B cell (primary cell): Measurements from ENCODE around the gene SLC10A2. TPM values are rescaled to one million over a fixed set of nuclear protein-coding genes. Genes with fewer than 3 reads are reported as not detected.

Source experiments
- ATAC-seq: fragments of 200-7000 bp; cut with Tn5 transposase; one replicate; pipeline ENCODE4 v1.10.0; 2021; ENCODE audit warnings: low read depth, mild to moderate bottlenecking, moderate number of reproducible peaks, moderate library complexity
- CTCF ChIA-PET: fragments of 350-600 bp; sonication (Branson Sonifier 250); formaldehyde crosslinking; loops from one replicate; lab custom pipeline; 2021; ENCODE audit warnings: antibody characterized with exemption, inconsistent platforms; lab: Charles Lee
- POLR2A ChIA-PET: fragments of 350-600 bp; sonication (Branson Sonifier 250); formaldehyde crosslinking; loops from one replicate; lab custom pipeline; 2021; ENCODE audit warnings: antibody characterized with exemption; lab: Charles Lee
- DNase-seq: peaks from one replicate; pipeline ENCODE4 v3.0.0; 2013
- H2AFZ ChIP-seq: 2 replicates; pipeline ENCODE4 v1.6.1; 2012; ENCODE audit warnings: mild to moderate bottlenecking, low read depth, low read length; ENCODE audit not compliant: insufficient read depth, poor library complexity, severe bottlenecking
- H3K27ac ChIP-seq, 2 donors: 1 replicate in 1 of 2; 2 replicates in 1 of 2; pipeline ENCODE4 v1.5.1; 2012 to 2013; ENCODE audit warnings: low read length in 2 of 2, mild to moderate bottlenecking in 2 of 2, moderate library complexity in 1 of 2
- H3K27me3 ChIP-seq, 4 experiments: fragments of 200-600 bp in 1 of 4; sonication (generic) in 1 of 4; replicated peaks in 1 of 4; 1 replicate in 2 of 4; 2 replicates in 2 of 4; pipeline versions ENCODE4 v1.6.1 to v1.7.0; 2013 to 2016; ENCODE audit warnings: low read length in 3 of 4, mild to moderate bottlenecking in 2 of 4, mixed read lengths in 1 of 4, moderate library complexity in 1 of 4; ENCODE audit not compliant: insufficient read depth in 4 of 4, control insufficient read depth in 3 of 4; ENCODE audit errors: control extremely low read depth in 1 of 4
- H3K36me3 ChIP-seq, 2 experiments: replicated peaks in 1 of 2; 1 replicate in 1 of 2; 2 replicates in 1 of 2; pipeline versions ENCODE4 v1.6.1 to v1.7.1; 2013; ENCODE audit warnings: low read length in 1 of 2; ENCODE audit not compliant: insufficient read depth in 2 of 2, control insufficient read depth in 1 of 2; ENCODE audit errors: control extremely low read depth in 1 of 2, extremely low read depth in 1 of 2
- H3K4me1 ChIP-seq, 2 donors: fragments of 200-600 bp in 1 of 2; sonication (generic) in 1 of 2; 1 replicate in 1 of 2; 2 replicates in 1 of 2; pipeline versions ENCODE4 v1.5.1 to v1.6.1; 2013 to 2017; ENCODE audit warnings: low read length in 2 of 2; ENCODE audit not compliant: control insufficient read depth in 2 of 2, insufficient read depth in 2 of 2
- H3K4me2 ChIP-seq: replicated peaks from 2 replicates; pipeline ENCODE3; 2012; ENCODE audit warnings: mild to moderate bottlenecking, low read depth, low read length; ENCODE audit not compliant: poor library complexity, severe bottlenecking
- H3K4me3 ChIP-seq, 5 experiments: fragments of 200-600 bp in 1 of 5; sonication (generic) in 1 of 5; 1 replicate in 3 of 5; 2 replicates in 2 of 5; pipeline versions ENCODE4 v1.5.1 to v1.7.0; 2011 to 2016; ENCODE audit warnings: low read length in 4 of 5, mild to moderate bottlenecking in 4 of 5, low read depth in 2 of 5, control low read depth in 1 of 5, moderate library complexity in 1 of 5; ENCODE audit not compliant: insufficient read depth in 1 of 5; ENCODE audit errors: control extremely low read depth in 1 of 5, extremely low read depth in 1 of 5
- H3K79me2 ChIP-seq: fragments of 200-600 bp; sonication (generic); one replicate; pipeline ENCODE4 v1.6.0; 2016; ENCODE audit warnings: low read length; ENCODE audit not compliant: control insufficient read depth, insufficient read depth
- H3K9ac ChIP-seq: fragments of 200-600 bp; sonication (generic); 2 replicates; pipeline ENCODE4 v1.6.1; 2017; ENCODE audit warnings: mild to moderate bottlenecking, low read length, moderate library complexity
- H3K9me3 ChIP-seq, 3 donors: one replicate each; pipeline versions ENCODE4 v1.6.1 to v1.7.1; 2013; ENCODE audit warnings: low read length in 2 of 3; ENCODE audit not compliant: control insufficient read depth in 2 of 3, insufficient read depth in 1 of 3; ENCODE audit errors: control extremely low read depth in 1 of 3
- H4K20me1 ChIP-seq: 2 replicates; pipeline ENCODE4 v1.6.0; 2012; ENCODE audit warnings: mild to moderate bottlenecking, low read length; ENCODE audit not compliant: insufficient read depth, control insufficient read depth, poor library complexity, severe bottlenecking
- H3K27ac Mint-ChIP-seq: one replicate; pipeline ENCODE4 v1.8.0; 2021; ENCODE audit warnings: mixed read lengths
- H3K27me3 Mint-ChIP-seq: one replicate; pipeline ENCODE4 v1.8.0; 2021; ENCODE audit warnings: mixed read lengths
- H3K4me1 Mint-ChIP-seq: one replicate; pipeline ENCODE4 v1.8.0; 2021; ENCODE audit warnings: mixed read lengths
- H3K4me3 Mint-ChIP-seq: one replicate; pipeline ENCODE4 v1.8.0; 2021; ENCODE audit warnings: mixed read lengths
- H3K9me3 Mint-ChIP-seq: one replicate; pipeline ENCODE4 v1.8.0; 2022; ENCODE audit warnings: mixed read lengths; ENCODE audit not compliant: insufficient read depth
- CTCF ChIP-seq: fragments of 200-600 bp; IDR thresholded peaks from one replicate; pipeline ENCODE4 v1.8.0; 2022; ENCODE audit warnings: antibody characterized with exemption, mild to moderate bottlenecking
- EZH2 ChIP-seq: IDR thresholded peaks from 2 replicates; pipeline ENCODE4 v1.6.1; 2012; ENCODE audit warnings: borderline replicate concordance, low read depth, mild to moderate bottlenecking, moderate library complexity, low read length; ENCODE audit not compliant: insufficient read depth, poor library complexity, severe bottlenecking
- WGBS: methylation state at CpG from one replicate; pipeline ENCODE4 v1.1.5; 2013; ENCODE audit warnings: missing lambda C conversion rate; ENCODE audit not compliant: insufficient coverage; 5-methylcytosine and 5-hydroxymethylcytosine counted together
- intact Hi-C: fragments of 100-400 bp; cut with micrococcal nuclease; formaldehyde crosslinking; loops from one replicate; pipeline ENCODE4 v1.10.0; 2022
- polyA plus RNA-seq: library from polyadenylated mRNA; depleted of rRNA; stranded (reverse); fragments of >200 nt; gene quantifications from 2 replicates; pipeline ENCODE4 v1.2.3, GENCODE V29; 2012
- total RNA-seq, 2 donors: library from RNA; stranded (reverse); fragments of 120-200 nt in 1 of 2; gene quantifications; 1 replicate in 1 of 2; 2 replicates in 1 of 2; pipeline versions ENCODE4 v1.2.3 to v1.2.4, GENCODE V29; 2013 to 2022

SLC10A2 gene
- total and polyA plus RNA-seq, 2 donors (not counting 1 experiment from before 2014, with no cell fraction given) = not detected

- no peak overlapping the region for H3K4me3 ChIP-seq
- H3K4me1 ChIP-seq = no peaks in the 10 kb centered on the region
- Mint-ChIP-seq H3K9me3 (no peaks in the 10 kb centered on the region), H3K4me1 (peaks cover 2% of the 10 kb centered on the region), H3K4me3 (no peak overlapping the region), H3K27me3 (no peaks in the 10 kb centered on the region), H3K27ac (no peak overlapping the region)
- H4K20me1 ChIP-seq = no peaks in the 10 kb centered on the region
- no peaks in the 10 kb centered on the region for H3K36me3 ChIP-seq
- ATAC-seq (no peak), DNase-seq (no peak)
- ChIA-PET POLR2A (no interaction called here), CTCF (no interaction called here)
- H3K9me3 ChIP-seq = no peaks in the 10 kb centered on the region
- no peaks in the 10 kb centered on the region for H3K79me2 ChIP-seq
- no peak overlapping the region for H3K27ac ChIP-seq
- H3K9ac ChIP-seq = no peak overlapping the region
- no peak overlapping the region for H2AFZ ChIP-seq
- 95% methylated on average over 3 of the region's 5 CpGs for WGBS
- intact Hi-C loops = no loop called here
- TF ChIP-seq EZH2 = no peak
- no peak for TF ChIP-seq CTCF
- H3K4me2 ChIP-seq = no peak overlapping the region
- H3K27me3 ChIP-seq = no peaks in the 10 kb centered on the region
Measured at GRCh38 chr13:103099722-103100293, 33.6 kb upstream of the SLC10A2 start.

GRCh38 chr13:103098535-103098934, 32.3 kb upstream of the SLC10A2 start:
- H3K9me3 Mint-ChIP-seq = peaks cover 3% of the 10 kb centered on the region
- TF ChIP-seq CTCF (no peak), EZH2 (no peak)
- peaks cover 2% of the 10 kb centered on the region for H3K4me1 Mint-ChIP-seq
- DNase-seq (no peak), ATAC-seq (no peak)
- H3K36me3 ChIP-seq = no peaks in the 10 kb centered on the region
- H3K4me3 Mint-ChIP-seq = no peak overlapping the region
- H3K27ac Mint-ChIP-seq = no peak overlapping the region
- CTCF ChIA-PET = no interaction called here
- H2AFZ ChIP-seq = no peak overlapping the region
- POLR2A ChIA-PET = no interaction called here
- no peaks in the 10 kb centered on the region for H4K20me1 ChIP-seq
- WGBS = no CpG with 5 or more reads among the region's 3 CpGs
- no peak overlapping the region for H3K27ac ChIP-seq
- H3K9me3 ChIP-seq = peaks cover 0 to 5% (median 0%) of the 10 kb centered on the region in 3 donors
- H3K4me2 ChIP-seq = no peak overlapping the region
- no peaks in the 10 kb centered on the region for H3K27me3 ChIP-seq
- H3K4me3 ChIP-seq = no peak overlapping the region
- intact Hi-C loops = no loop called here
- H3K27me3 Mint-ChIP-seq = no peaks in the 10 kb centered on the region
- no peaks in the 10 kb centered on the region for H3K79me2 ChIP-seq
- no peak overlapping the region for H3K9ac ChIP-seq
- H3K4me1 ChIP-seq = no peaks in the 10 kb centered on the region
